PC-3 (cell line): ENCODE results near the gene PCYOX1L. TPM values are rescaled to one million over a fixed set of nuclear protein-coding genes. Genes with fewer than 3 reads are reported as not detected.

Experiments
- ATAC-seq: fragments of 200-7000 bp; cut with Tn5 transposase; 2 replicates; pipeline ENCODE4 v1.9.1; 2020; ENCODE audit warnings: mild to moderate bottlenecking, moderate library complexity
- BruUV-seq: library from RNA; stranded (reverse); fragments of 400-500 nt; replicated peaks from 2 replicates; lab custom pipeline; 2021; lab: Mats Ljungman, UMichigan
- CTCF ChIA-PET: fragments of 300-600 bp; sonication (Branson Sonifier 250); formaldehyde crosslinking; loops from one replicate; lab custom pipeline; 2022; ENCODE audit warnings: antibody characterized with exemption; lab: Charles Lee
- POLR2A ChIA-PET: fragments of 300-600 bp; sonication (Branson Sonifier 250); formaldehyde crosslinking; loops from one replicate; lab custom pipeline; 2022; ENCODE audit warnings: antibody characterized with exemption; ENCODE audit not compliant: unreplicated experiment; lab: Charles Lee
- DNase-seq: peaks from one replicate; pipeline ENCODE4 v3.0.0-alpha.2; 2015
- H2AFZ ChIP-seq: fragments of 300-600 bp; sonication (generic); 2 replicates; pipeline ENCODE4 v1.6.0; 2016; ENCODE audit warnings: antibody characterized with exemption, low read length
- H3F3A ChIP-seq: fragments of 300-600 bp; sonication (generic); one replicate; pipeline ENCODE4 v1.6.0; 2017; ENCODE audit warnings: antibody characterized with exemption, low read length, control low read depth, mild to moderate bottlenecking; ENCODE audit not compliant: unreplicated experiment
- H3K27ac ChIP-seq: fragments of 300-600 bp; sonication (generic); 2 replicates; pipeline ENCODE4 v1.5.1; 2016; ENCODE audit warnings: mild to moderate bottlenecking, low read length
- H3K27me3 ChIP-seq: fragments of 300-600 bp; sonication (generic); 2 replicates; pipeline ENCODE4 v1.6.1; 2016; ENCODE audit warnings: low read length, mixed read lengths
- H3K36me3 ChIP-seq: fragments of 300-600 bp; sonication (generic); 2 replicates; pipeline ENCODE4 v1.6.1; 2016; ENCODE audit warnings: low read depth, mixed run types, low read length, mixed read lengths
- H3K4me1 ChIP-seq: fragments of 300-600 bp; sonication (generic); 2 replicates; pipeline ENCODE4 v1.5.1; 2016; ENCODE audit warnings: low read length; ENCODE audit not compliant: insufficient read depth
- H3K4me2 ChIP-seq: fragments of 300-600 bp; sonication (generic); 2 replicates; pipeline ENCODE4 v1.6.0; 2016; ENCODE audit warnings: low read length
- H3K4me3 ChIP-seq: fragments of 300-600 bp; sonication (generic); 2 replicates; pipeline ENCODE4 v1.5.1; 2016; ENCODE audit warnings: mild to moderate bottlenecking, low read length, mixed read lengths
- H3K79me2 ChIP-seq: fragments of 300-600 bp; sonication (generic); 2 replicates; pipeline ENCODE4 v1.6.1; 2017; ENCODE audit warnings: low read length, mixed read lengths
- H3K9ac ChIP-seq: fragments of 300-600 bp; sonication (generic); 2 replicates; pipeline ENCODE4 v1.6.0; 2016; ENCODE audit warnings: mild to moderate bottlenecking, low read length
- H3K9me2 ChIP-seq: fragments of 300-600 bp; sonication (generic); replicated peaks from 2 replicates; pipeline ENCODE4 v1.6.1; 2016; ENCODE audit warnings: mixed run types, low read length, mixed read lengths
- H3K9me3 ChIP-seq: fragments of 300-600 bp; sonication (generic); 2 replicates; pipeline ENCODE4 v1.6.1; 2016; ENCODE audit warnings: low read length, mixed read lengths
- H4K20me1 ChIP-seq: fragments of 300-600 bp; sonication (generic); 2 replicates; pipeline ENCODE4 v1.6.1; 2016; ENCODE audit warnings: low read length, mixed read lengths
- CTCF ChIP-seq: fragments of 300-600 bp; sonication (generic); conservative IDR thresholded peaks from 2 replicates; pipeline ENCODE4 v1.5.1; 2017; ENCODE audit warnings: antibody characterized with exemption, low read depth, mild to moderate bottlenecking, low read length
- EZH2 ChIP-seq: fragments of 300-600 bp; sonication (generic); IDR thresholded peaks from one replicate; pipeline ENCODE4 v1.6.1; 2017; ENCODE audit warnings: antibody characterized with exemption, mild to moderate bottlenecking, low read length; ENCODE audit not compliant: unreplicated experiment
- EZH2phosphoT487 ChIP-seq: fragments of 300-600 bp; sonication (generic); IDR thresholded peaks from 2 replicates; pipeline ENCODE4 v1.6.1; 2018; ENCODE audit warnings: mild to moderate bottlenecking, antibody characterized with exemption, low read length, borderline replicate concordance
- intact Hi-C: fragments of 100-400 bp; cut with micrococcal nuclease; formaldehyde crosslinking; loops from 2 replicates; pipeline ENCODE4 v1.9.0; 2023
- total RNA-seq: library from RNA; depleted of rRNA; stranded (reverse); fragments of >200 nt; gene quantifications from 2 replicates; pipeline ENCODE4 v1.2.3, GENCODE V29; 2014

Gene PCYOX1L
- total RNA-seq, 1 experiment from 2014 or later: 12.8 TPM

- TF ChIP-seq EZH2phosphoT487 (no peak), CTCF (no peak), EZH2 (no peak)
- no TSS peak for BruUV-seq
- DNase-seq (no peak), ATAC-seq (no peak)
- H3K27me3 ChIP-seq: no peaks in the 10 kb centered on the region
- H3K9ac ChIP-seq: no peak overlapping the region
- ChIA-PET CTCF (no interaction called here), POLR2A (no interaction called here)
- no peaks in the 10 kb centered on the region for H3K4me1 ChIP-seq
- no peak overlapping the region for H3K4me2 ChIP-seq
- H3F3A ChIP-seq: no peaks in the 10 kb centered on the region
- H3K9me3 ChIP-seq: no peaks in the 10 kb centered on the region
- no peaks in the 10 kb centered on the region for H3K36me3 ChIP-seq
- H3K27ac ChIP-seq: no peak overlapping the region
- H3K4me3 ChIP-seq: no peak overlapping the region
- no peak overlapping the region for H2AFZ ChIP-seq
- H3K79me2 ChIP-seq: no peaks in the 10 kb centered on the region
- H3K9me2 ChIP-seq: no peaks in the 10 kb centered on the region
- intact Hi-C loops: no loop called here
- H4K20me1 ChIP-seq: no peaks in the 10 kb centered on the region
These were observed 47.4 kb upstream of the PCYOX1L start for GRCh38 chr5:149310488-149310887.

- peak; percentile 33 for DNase-seq
- Histone ChIP-seq H3K4me1 (no peaks in the 10 kb centered on the region), H3K27me3 (no peaks in the 10 kb centered on the region), H3K4me3 (no peak overlapping the region), H3K4me2 (no peak overlapping the region), H3K9ac (no peak overlapping the region), H4K20me1 (no peaks in the 10 kb centered on the region), H3F3A (no peaks in the 10 kb centered on the region), H3K9me3 (no peaks in the 10 kb centered on the region), H3K36me3 (no peaks in the 10 kb centered on the region), H3K27ac (no peak overlapping the region), H3K79me2 (no peaks in the 10 kb centered on the region), H2AFZ (no peak overlapping the region), H3K9me2 (no peaks in the 10 kb centered on the region)
- no peak for ATAC-seq
- BruUV-seq: no TSS peak
- ChIA-PET CTCF (no interaction called here), POLR2A (interaction anchor here (0.6 kb wide), 1 partner anchor 47 kb away, joined by 5 read pairs; no protein-coding TSS in a partner anchor)
- no peak for TF ChIP-seq EZH2phosphoT487
- TF ChIP-seq CTCF: no peak
- no peak for TF ChIP-seq EZH2
- intact Hi-C loops: no loop called here
These were observed 46.7 kb upstream of the PCYOX1L start for GRCh38 chr5:149310947-149311658.

GRCh38 chr5:149313151-149313841 lies 44.5 kb upstream of the PCYOX1L start:
- CTCF ChIA-PET: interaction anchor here (0.6 kb wide), 1 partner anchor 44 kb away, joined by 8 read pairs; the partner anchor contains the start of gene PCYOX1L
- H3F3A ChIP-seq: no peaks in the 10 kb centered on the region

More at GRCh38 chr5:149313151-149313841, 44.5 kb upstream of the PCYOX1L start:
- DNase-seq (no peak), ATAC-seq (no peak)
- POLR2A ChIA-PET: no interaction called here
- intact Hi-C loops: no loop called here
- H3K9me2 ChIP-seq: no peaks in the 10 kb centered on the region
- H3K27ac ChIP-seq: no peak overlapping the region
- BruUV-seq: no TSS peak
- H3K4me1 ChIP-seq: no peaks in the 10 kb centered on the region
- no peaks in the 10 kb centered on the region for H3K79me2 ChIP-seq
- no peak for TF ChIP-seq EZH2phosphoT487
- no peak for TF ChIP-seq EZH2
- no peak for TF ChIP-seq CTCF
- H3K36me3 ChIP-seq: no peaks in the 10 kb centered on the region
- no peak overlapping the region for H3K4me2 ChIP-seq
- H3K9ac ChIP-seq: no peak overlapping the region
- no peaks in the 10 kb centered on the region for H4K20me1 ChIP-seq
- no peaks in the 10 kb centered on the region for H3K27me3 ChIP-seq
- no peaks in the 10 kb centered on the region for H3K9me3 ChIP-seq
- H3K4me3 ChIP-seq: no peak overlapping the region
- H2AFZ ChIP-seq: no peak overlapping the region
